SK-N-SH (cell line): Measurements from ENCODE around the gene IL31. TPM values are rescaled to one million over a fixed set of nuclear protein-coding genes. Genes with fewer than 3 reads are reported as not detected.

ENCODE experiments used
- CTCF ChIA-PET: fragments of 300-600, 350-600 bp; formaldehyde crosslinking; extraction: SDS; loops from one replicate; lab custom pipeline; 2021; lab: Yijun Ruan, JAX
- POLR2A ChIA-PET: fragments of 350-600 bp; sonication (Branson Sonifier 250); formaldehyde crosslinking; extraction: SDS; loops from one replicate; lab custom pipeline; 2020; ENCODE audit warnings: antibody characterized with exemption, inconsistent platforms; lab: Yijun Ruan, JAX
- DNase-seq: peaks from one replicate; pipeline ENCODE4 v3.0.0; 2012
- H2AFZ ChIP-seq: fragments of 200-600 bp; sonication (generic); 2 replicates; pipeline ENCODE4 v1.8.1; 2016; ENCODE audit warnings: antibody characterized with exemption, mild to moderate bottlenecking, low read depth
- H3F3A ChIP-seq: fragments of 200-600 bp; sonication (generic); replicated peaks from 2 replicates; pipeline ENCODE3; 2016; ENCODE audit warnings: antibody characterized with exemption, mild to moderate bottlenecking; ENCODE audit not compliant: insufficient read depth
- H3K27ac ChIP-seq, 2 experiments: fragments of 200-500 bp in 1 of 2; fragments of 200-600 bp in 1 of 2; sonication (Bioruptor generic) in 1 of 2; sonication (generic), shearing (Covaris generic) in 1 of 2; 2 replicates each; pipeline versions ENCODE4 v1.5.1 to v1.6.1; 2014 to 2016; ENCODE audit warnings: low read depth in 2 of 2, inconsistent platforms in 1 of 2, low read length in 1 of 2, mild to moderate bottlenecking in 1 of 2, mixed read lengths in 1 of 2
- H3K27me3 ChIP-seq: fragments of 200-600 bp; sonication (generic), shearing (Covaris generic); 2 replicates; pipeline ENCODE4 v1.6.1; 2016; ENCODE audit warnings: mixed run types; ENCODE audit not compliant: insufficient read depth
- H3K36me3 ChIP-seq, 2 experiments: fragments of 200-500 bp in 1 of 2; fragments of 200-600 bp in 1 of 2; sonication (Bioruptor generic) in 1 of 2; sonication (generic) in 1 of 2; replicated peaks in 1 of 2; 2 replicates each; pipeline versions ENCODE3 to v1.5.1; 2014 to 2016; ENCODE audit warnings: low read length in 1 of 2, mild to moderate bottlenecking in 1 of 2; ENCODE audit not compliant: insufficient read depth in 2 of 2, control insufficient read depth in 1 of 2
- H3K4me1 ChIP-seq, 2 experiments: fragments of 200-500 bp in 1 of 2; fragments of 200-600 bp in 1 of 2; sonication (Bioruptor generic) in 1 of 2; sonication (generic), shearing (Covaris generic) in 1 of 2; 2 replicates each; pipeline versions ENCODE4 v1.5.1 to v1.6.1; 2014 to 2016; ENCODE audit warnings: low read depth in 1 of 2, low read length in 1 of 2, mixed run types in 1 of 2; ENCODE audit not compliant: insufficient read depth in 2 of 2, control insufficient read depth in 1 of 2
- H3K4me2 ChIP-seq: fragments of 200-600 bp; sonication (generic), shearing (Covaris generic); 2 replicates; pipeline ENCODE4 v1.6.1; 2017; ENCODE audit warnings: mixed run types
- H3K4me3 ChIP-seq, 2 experiments: fragments of 200-500 bp in 1 of 2; fragments of 200-600 bp in 1 of 2; sonication (Bioruptor generic) in 1 of 2; sonication (generic), shearing (Covaris generic) in 1 of 2; 2 replicates each; pipeline versions ENCODE4 v1.5.1 to v1.8.1; 2014 to 2016; ENCODE audit warnings: low read depth in 2 of 2, inconsistent platforms in 1 of 2, low read length in 1 of 2, mild to moderate bottlenecking in 1 of 2, mixed read lengths in 1 of 2, moderate library complexity in 1 of 2
- H3K79me2 ChIP-seq: fragments of 200-600 bp; sonication (generic); 2 replicates; pipeline ENCODE4 v1.8.1; 2017; ENCODE audit warnings: mild to moderate bottlenecking; ENCODE audit not compliant: insufficient read depth
- H3K9ac ChIP-seq: fragments of 200-600 bp; sonication (generic); 2 replicates; pipeline ENCODE4 v1.6.1; 2017; ENCODE audit warnings: mixed run types
- H3K9me2 ChIP-seq: fragments of 200-600 bp; sonication (generic); 2 replicates; pipeline ENCODE4 v1.6.1; 2017; ENCODE audit warnings: mixed run types
- H3K9me3 ChIP-seq: fragments of 200-600 bp; sonication (generic); 2 replicates; pipeline ENCODE4 v1.6.1; 2017; ENCODE audit warnings: mixed run types, mild to moderate bottlenecking, moderate library complexity
- H4K20me1 ChIP-seq: fragments of 200-600 bp; sonication (generic); 2 replicates; pipeline ENCODE4 v1.6.1; 2017; ENCODE audit warnings: mild to moderate bottlenecking, mixed run types; ENCODE audit not compliant: insufficient read depth
- CHD2 ChIP-seq: fragments of 150-350 bp; IDR thresholded peaks from 2 replicates; pipeline ENCODE4 v1.6.1; 2018; ENCODE audit warnings: low read length; ENCODE audit not compliant: partially characterized antibody
- ELF1 ChIP-seq: IDR thresholded peaks from 2 replicates; pipeline ENCODE4 v1.4.0; 2012
- FOSL2 ChIP-seq: IDR thresholded peaks from 2 replicates; pipeline ENCODE4 v1.4.0; 2012; ENCODE audit warnings: low read depth, mild to moderate bottlenecking, moderate library complexity, borderline replicate concordance
- FOXM1 ChIP-seq: IDR thresholded peaks from 2 replicates; pipeline ENCODE4 v1.4.0; 2012; ENCODE audit warnings: low read depth, mild to moderate bottlenecking
- JUND ChIP-seq: IDR thresholded peaks from 2 replicates; pipeline ENCODE4 v1.4.0; 2012
- MEF2A ChIP-seq: IDR thresholded peaks from 2 replicates; pipeline ENCODE4 v1.4.0; 2012; ENCODE audit warnings: low read depth, borderline replicate concordance
- NFIC ChIP-seq: IDR thresholded peaks from 2 replicates; pipeline ENCODE4 v1.4.0; 2012; ENCODE audit warnings: borderline replicate concordance
- NRF1 ChIP-seq: IDR thresholded peaks from 2 replicates; pipeline ENCODE4 v1.6.1; 2012; ENCODE audit warnings: low read depth, mild to moderate bottlenecking, low read length
- PBX3 ChIP-seq: IDR thresholded peaks from 2 replicates; pipeline ENCODE4; 2012
- RAD21 ChIP-seq: IDR thresholded peaks from 2 replicates; pipeline ENCODE4 v1.6.1; 2012; ENCODE audit warnings: mild to moderate bottlenecking, low read length
- RCOR1 ChIP-seq: fragments of 150-350 bp; IDR thresholded peaks from 2 replicates; pipeline ENCODE4 v1.6.1; 2017; ENCODE audit warnings: antibody characterized with exemption, low read length
- REST ChIP-seq: IDR thresholded peaks from 2 replicates; pipeline ENCODE4 v1.6.1; 2012; ENCODE audit warnings: mild to moderate bottlenecking, low read depth, low read length, moderate library complexity
- RFX5 ChIP-seq: IDR thresholded peaks from 2 replicates; pipeline ENCODE4 v1.6.1; 2012; ENCODE audit warnings: mild to moderate bottlenecking, improper control_type of control experiment, low read length
- SMC3 ChIP-seq: IDR thresholded peaks from 2 replicates; pipeline ENCODE4 v1.6.1; 2012; ENCODE audit warnings: low read depth, low read length, improper control_type of control experiment
- USF1 ChIP-seq: IDR thresholded peaks from 2 replicates; pipeline ENCODE4 v1.4.0; 2012; ENCODE audit warnings: low read depth, borderline replicate concordance
- ZBTB33 ChIP-seq: IDR thresholded peaks from 2 replicates; pipeline ENCODE4 v1.4.0; 2012; ENCODE audit warnings: low read depth, borderline replicate concordance
- WGBS: methylation state at CpG from one replicate; pipeline ENCODE4 v1.1.6; 2017; ENCODE audit warnings: low lambda C conversion rate; 5-methylcytosine and 5-hydroxymethylcytosine counted together
- polyA plus RNA-seq, 3 experiments: library from polyadenylated mRNA; depleted of rRNA; stranded (reverse); fragments of >200 nt; gene quantifications; 2 replicates each; pipeline ENCODE4 v1.2.3, GENCODE V29; 2012

The IL31 gene
- polyA plus RNA-seq, 1 of the 3 experiments (the other 2 are of a cell fraction), result not detected

GRCh38 chr12:122128481-122128880, 45.5 kb downstream of the IL31 start:
- 86% methylated on average over 4 of the region's 5 CpGs for WGBS

GRCh38 chr12:122127839-122128238, 46.2 kb downstream of the IL31 start:
- POLR2A ChIA-PET, result no interaction called here
- CTCF ChIA-PET, result interaction anchor here (0.6 to 6.8 kb wide), 8 partner anchors 10 to 227 kb away, joined by 3 to 85 read pairs (median 3); no protein-coding TSS in a partner anchor
- WGBS, result 83% methylated on average over 1 of the region's 13 CpGs
- no peak for TF ChIP-seq ELF1
- TF ChIP-seq NRF1, result no peak
- TF ChIP-seq RFX5, result no peak
- TF ChIP-seq PBX3, result no peak
- TF ChIP-seq NFIC, result no peak
- TF ChIP-seq USF1, result no peak
- TF ChIP-seq FOXM1, result no peak
- no peak for TF ChIP-seq ZBTB33
- TF ChIP-seq RCOR1, result no peak
- TF ChIP-seq REST, result no peak
- TF ChIP-seq JUND, result no peak

More at GRCh38 chr12:122128481-122128880, 45.5 kb downstream of the IL31 start:
- no peaks in the 10 kb centered on the region for H3K9me3 ChIP-seq
- H3K36me3 ChIP-seq, result peaks cover 14 to 45% of the 10 kb centered on the region in 2 experiments
- no peaks in the 10 kb centered on the region for H3K27me3 ChIP-seq
- no peak for DNase-seq
- no peak overlapping the region for H3K9ac ChIP-seq
- no peak overlapping the region for H3K27ac ChIP-seq
- peaks cover 18% of the 10 kb centered on the region; the same call in 1 of the 2 replicates for H4K20me1 ChIP-seq
- no peak for TF ChIP-seq NFIC
- no peak for TF ChIP-seq ZBTB33
- TF ChIP-seq RAD21, result no peak
- TF ChIP-seq ELF1, result no peak
- no peak for TF ChIP-seq CHD2
- no peak for TF ChIP-seq SMC3
- TF ChIP-seq FOSL2, result no peak
- no peak for TF ChIP-seq JUND
- no peak for TF ChIP-seq MEF2A
- H3K4me3 ChIP-seq, result no peak overlapping the region
- H3K9me2 ChIP-seq, result no peaks in the 10 kb centered on the region
- peaks cover 8% of the 10 kb centered on the region for H3F3A ChIP-seq
- CTCF ChIA-PET, result interaction anchor here (1.0 to 6.8 kb wide), 6 partner anchors 10 to 231 kb away, joined by 3 to 85 read pairs (median 14); no protein-coding TSS in a partner anchor
- peaks cover 33% of the 10 kb centered on the region; the same call in 1 of the 2 replicates for H3K79me2 ChIP-seq
- H3K4me1 ChIP-seq, result no peaks in the 10 kb centered on the region; a peak in 1 of 4 replicates
- no peak overlapping the region for H2AFZ ChIP-seq
- no peak overlapping the region for H3K4me2 ChIP-seq
- POLR2A ChIA-PET, result no interaction called here

More at GRCh38 chr12:122127839-122128238, 46.2 kb downstream of the IL31 start:
- Histone ChIP-seq H3K4me2 (no peak overlapping the region), H3K4me3 (no peak overlapping the region), H3K79me2 (peaks cover 39% of the 10 kb centered on the region), H3K4me1 (peaks cover 2 to 3% of the 10 kb centered on the region in 2 experiments; a peak in 2 of 4 replicates), H4K20me1 (peaks cover 18% of the 10 kb centered on the region; the same call in 1 of the 2 replicates), H3K9me3 (no peaks in the 10 kb centered on the region), H3K27me3 (no peaks in the 10 kb centered on the region), H2AFZ (no peak overlapping the region), H3F3A (peaks cover 8% of the 10 kb centered on the region), H3K9ac (no peak overlapping the region), H3K36me3 (peaks cover 14 to 39% of the 10 kb centered on the region in 2 experiments), H3K9me2 (no peaks in the 10 kb centered on the region), H3K27ac (no peak overlapping the region)
- DNase-seq, result no peak
